HepG2 (cell line): Measurements from ENCODE around the gene C22orf15. TPM values are rescaled to one million over a fixed set of nuclear protein-coding genes. Genes with fewer than 3 reads are reported as not detected.

Experiments
- BORCS8-MEF2B ChIP-seq: sonication (generic); formaldehyde crosslinking; IDR thresholded peaks from 2 replicates; pipeline ENCODE4 v1.8.0; 2022; ENCODE audit warnings: mild to moderate bottlenecking, missing genetic modification reagents
- FOXO1 ChIP-seq: sonication (generic); formaldehyde crosslinking; IDR thresholded peaks from 2 replicates; pipeline ENCODE4 v1.4.0; 2020; ENCODE audit warnings: missing genetic modification reagents
- GTF3A ChIP-seq: sonication (generic); formaldehyde crosslinking; conservative IDR thresholded peaks from 2 replicates; pipeline ENCODE4 v1.4.0; 2020; ENCODE audit warnings: mild to moderate bottlenecking, missing genetic modification reagents
- HNF1A ChIP-seq, 2 experiments: sonication (generic) in 1 of 2; formaldehyde crosslinking in 1 of 2; IDR thresholded peaks; 2 replicates each; pipeline versions ENCODE4 v1.4.0 to v1.6.1; 2016 to 2020; ENCODE audit warnings: borderline replicate concordance in 1 of 2, low read depth in 1 of 2, mild to moderate bottlenecking in 1 of 2, missing genetic modification reagents in 1 of 2
- NFYC ChIP-seq: IDR thresholded peaks from 2 replicates; pipeline ENCODE4 v1.6.1; 2016; ENCODE audit warnings: missing genetic modification reagents, missing compliant biosample characterization
- SOX6 ChIP-seq, 2 experiments: fragments of 450-650 bp in 1 of 2; sonication (generic) in 1 of 2; formaldehyde crosslinking in 1 of 2; IDR thresholded peaks; 2 replicates each; pipeline versions ENCODE4 v1.4.0 to v1.6.1; 2017 to 2020; ENCODE audit warnings: antibody characterized with exemption in 1 of 2, mild to moderate bottlenecking in 1 of 2, missing genetic modification reagents in 1 of 2
- THAP8 ChIP-seq: sonication (generic); formaldehyde crosslinking; IDR thresholded peaks from 2 replicates; pipeline ENCODE4 v1.5.1; 2020; ENCODE audit warnings: missing genetic modification reagents, mild to moderate bottlenecking, borderline replicate concordance
- ZNF512B ChIP-seq: sonication (generic); formaldehyde crosslinking; IDR thresholded peaks from 2 replicates; pipeline ENCODE4 v1.5.1; 2020; ENCODE audit warnings: missing genetic modification reagents, mild to moderate bottlenecking, borderline replicate concordance
- polyA plus RNA-seq, 8 experiments: library from polyadenylated mRNA; depleted of rRNA in 3 of 8; stranded (reverse) in 7 of 8; unstranded in 1 of 8; fragments of >200 nt; fragmentation: Illumina TruSeq in 4 of 8; extraction: Trizol in 4 of 8; gene quantifications; 2 replicates each; pipeline versions ENCODE4 v1.2.1 to v1.2.3, GENCODE V29; 2011 to 2016; ENCODE audit warnings: low read depth in 4 of 8, missing spikeins in 1 of 8, mixed read lengths in 1 of 8; ENCODE audit not compliant: insufficient read depth in 1 of 8
- total RNA-seq, 5 experiments: library from RNA; depleted of rRNA; stranded (reverse); fragments of >200 nt; fragmentation: Illumina TruSeq; extraction: Trizol; gene quantifications; 2 replicates each; pipeline ENCODE4 v1.2.3, GENCODE V29; 2016; ENCODE audit warnings: low read depth in 1 of 5
- TF ChIP-seq, protein P1 (sequence below): IDR thresholded peaks from 2 replicates; pipeline ENCODE4 v1.6.1; 2018; ENCODE audit warnings: missing genetic modification reagents
- TF ChIP-seq, protein P2 (sequence below): sonication (generic); formaldehyde crosslinking; conservative IDR thresholded peaks from 2 replicates; pipeline ENCODE4 v1.8.1; 2023; ENCODE audit warnings: missing genetic modification reagents
- TF ChIP-seq, protein P3 (sequence below): sonication (generic); formaldehyde crosslinking; IDR thresholded peaks from 2 replicates; pipeline ENCODE4 v1.8.1; 2022; ENCODE audit warnings: low read depth, mild to moderate bottlenecking, missing genetic modification reagents

Gene C22orf15
- total and polyA plus RNA-seq, 2 of the 13 experiments (the other 11 are each of a cell fraction or from before 2014, with no cell fraction given): not detected

DNA sequence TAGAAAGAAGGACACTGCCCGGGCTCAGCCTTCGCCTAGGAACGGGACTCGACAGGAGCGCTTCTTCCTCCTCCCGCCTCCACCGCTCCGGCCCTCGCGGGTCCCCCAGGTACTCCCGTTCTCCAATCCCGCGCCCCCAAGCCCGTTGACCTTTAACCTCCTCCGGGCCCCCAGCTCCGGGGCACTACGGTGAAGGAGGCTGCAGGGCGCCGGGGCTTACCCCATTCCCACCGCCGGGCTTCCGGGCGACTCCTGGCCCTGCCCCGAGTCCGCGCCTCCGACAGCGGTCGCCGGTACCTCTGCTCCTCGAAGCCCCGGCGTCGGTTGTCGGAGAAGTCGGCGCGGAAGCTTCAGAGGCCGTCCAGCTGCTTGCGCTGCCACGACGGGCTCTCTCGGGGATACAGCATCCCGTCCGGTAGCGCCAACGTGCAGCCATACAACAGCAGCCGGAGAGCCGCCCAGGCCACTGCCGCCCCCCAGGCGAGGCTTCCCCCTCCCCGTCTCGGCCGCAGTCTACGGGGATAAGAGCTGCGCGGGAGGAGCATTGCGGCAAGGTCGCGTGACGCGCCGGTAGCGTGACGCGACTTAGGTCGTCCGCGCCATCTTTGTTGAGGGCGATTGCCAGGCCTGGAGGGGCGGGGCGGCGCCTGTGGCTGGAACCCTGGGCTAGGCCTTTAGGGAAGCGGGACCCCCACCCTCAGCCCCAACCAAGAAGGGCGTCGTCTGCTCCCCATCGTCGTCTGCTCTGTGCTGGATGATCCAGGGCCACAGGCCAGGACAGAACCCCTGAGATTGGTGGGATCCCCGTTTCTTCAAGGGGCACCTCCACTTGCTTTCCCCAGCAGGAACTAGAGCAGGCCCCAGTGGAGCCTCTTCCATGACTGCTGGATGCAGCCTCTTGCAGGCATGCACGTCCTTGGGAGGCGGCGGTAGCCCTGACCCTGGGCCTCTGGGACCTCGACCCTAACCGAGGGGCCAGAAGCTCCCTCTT, 45.7 kb upstream of the C22orf15 start (continued):
- TF ChIP-seq, protein P1, sequence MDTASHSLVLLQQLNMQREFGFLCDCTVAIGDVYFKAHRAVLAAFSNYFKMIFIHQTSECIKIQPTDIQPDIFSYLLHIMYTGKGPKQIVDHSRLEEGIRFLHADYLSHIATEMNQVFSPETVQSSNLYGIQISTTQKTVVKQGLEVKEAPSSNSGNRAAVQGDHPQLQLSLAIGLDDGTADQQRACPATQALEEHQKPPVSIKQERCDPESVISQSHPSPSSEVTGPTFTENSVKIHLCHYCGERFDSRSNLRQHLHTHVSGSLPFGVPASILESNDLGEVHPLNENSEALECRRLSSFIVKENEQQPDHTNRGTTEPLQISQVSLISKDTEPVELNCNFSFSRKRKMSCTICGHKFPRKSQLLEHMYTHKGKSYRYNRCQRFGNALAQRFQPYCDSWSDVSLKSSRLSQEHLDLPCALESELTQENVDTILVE (CRISPR knock-in tag): peak; percentile 71; the same call in 1 of the 2 replicates
- TF ChIP-seq, protein P2, sequence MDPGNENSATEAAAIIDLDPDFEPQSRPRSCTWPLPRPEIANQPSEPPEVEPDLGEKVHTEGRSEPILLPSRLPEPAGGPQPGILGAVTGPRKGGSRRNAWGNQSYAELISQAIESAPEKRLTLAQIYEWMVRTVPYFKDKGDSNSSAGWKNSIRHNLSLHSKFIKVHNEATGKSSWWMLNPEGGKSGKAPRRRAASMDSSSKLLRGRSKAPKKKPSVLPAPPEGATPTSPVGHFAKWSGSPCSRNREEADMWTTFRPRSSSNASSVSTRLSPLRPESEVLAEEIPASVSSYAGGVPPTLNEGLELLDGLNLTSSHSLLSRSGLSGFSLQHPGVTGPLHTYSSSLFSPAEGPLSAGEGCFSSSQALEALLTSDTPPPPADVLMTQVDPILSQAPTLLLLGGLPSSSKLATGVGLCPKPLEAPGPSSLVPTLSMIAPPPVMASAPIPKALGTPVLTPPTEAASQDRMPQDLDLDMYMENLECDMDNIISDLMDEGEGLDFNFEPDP (CRISPR knock-in tag): 0 out of 2 replicates have a peak, but pooled peaks have one; percentile 20
- TF ChIP-seq THAP8 (CRISPR knock-in tag) (no peak), HNF1A (IDR thresholded peaks at IDR 0.05; ENCODE audit: low read depth) (no peak), HNF1A (CRISPR knock-in tag; IDR thresholded peaks at IDR 0.05; ENCODE audit: borderline replicate concordance) (peak; percentile 80), GTF3A (CRISPR knock-in tag) (no peak), BORCS8-MEF2B (peak; percentile 89), NFYC (no peak), SOX6 (IDR thresholded peaks at IDR 0.05) (no peak), SOX6 (CRISPR knock-in tag; IDR thresholded peaks at IDR 0.05) (peak; percentile 68), FOXO1 (peak; percentile 58; the same call in 1 of the 2 replicates), ZNF512B (CRISPR knock-in tag) (no peak)
- TF ChIP-seq, protein P3, sequence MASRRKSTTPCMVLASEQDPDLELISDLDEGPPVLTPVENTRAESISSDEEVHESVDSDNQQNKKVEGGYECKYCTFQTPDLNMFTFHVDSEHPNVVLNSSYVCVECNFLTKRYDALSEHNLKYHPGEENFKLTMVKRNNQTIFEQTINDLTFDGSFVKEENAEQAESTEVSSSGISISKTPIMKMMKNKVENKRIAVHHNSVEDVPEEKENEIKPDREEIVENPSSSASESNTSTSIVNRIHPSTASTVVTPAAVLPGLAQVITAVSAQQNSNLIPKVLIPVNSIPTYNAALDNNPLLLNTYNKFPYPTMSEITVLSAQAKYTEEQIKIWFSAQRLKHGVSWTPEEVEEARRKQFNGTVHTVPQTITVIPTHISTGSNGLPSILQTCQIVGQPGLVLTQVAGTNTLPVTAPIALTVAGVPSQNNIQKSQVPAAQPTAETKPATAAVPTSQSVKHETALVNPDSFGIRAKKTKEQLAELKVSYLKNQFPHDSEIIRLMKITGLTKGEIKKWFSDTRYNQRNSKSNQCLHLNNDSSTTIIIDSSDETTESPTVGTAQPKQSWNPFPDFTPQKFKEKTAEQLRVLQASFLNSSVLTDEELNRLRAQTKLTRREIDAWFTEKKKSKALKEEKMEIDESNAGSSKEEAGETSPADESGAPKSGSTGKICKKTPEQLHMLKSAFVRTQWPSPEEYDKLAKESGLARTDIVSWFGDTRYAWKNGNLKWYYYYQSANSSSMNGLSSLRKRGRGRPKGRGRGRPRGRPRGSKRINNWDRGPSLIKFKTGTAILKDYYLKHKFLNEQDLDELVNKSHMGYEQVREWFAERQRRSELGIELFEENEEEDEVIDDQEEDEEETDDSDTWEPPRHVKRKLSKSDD (CRISPR knock-in tag): peak; percentile 98
